HepG2 (cell line): ENCODE results near the gene ARL9. TPM values are rescaled to one million over a fixed set of nuclear protein-coding genes. Genes with fewer than 3 reads are reported as not detected.

ENCODE experiments used
- ATAC-seq: fragments of 200-7000 bp; cut with Tn5 transposase; 3 replicates; pipeline ENCODE4 v1.9.1; 2020; ENCODE audit warnings: mild to moderate bottlenecking, moderate library complexity
- BruUV-seq: library from RNA; stranded (reverse); fragments of 400-500 nt; replicated peaks from 2 replicates; lab custom pipeline; 2021; lab: Mats Ljungman, UMichigan
- CTCF ChIA-PET: fragments of 300-600 bp; formaldehyde crosslinking; extraction: SDS; loops from one replicate; lab custom pipeline; 2021; ENCODE audit warnings: low total read pairs, inconsistent platforms, low intra/inter-chr PET ratio; lab: Yijun Ruan, JAX
- POLR2A ChIA-PET: fragments of 350-600 bp; sonication (Branson Sonifier 250); formaldehyde crosslinking; loops from one replicate; lab custom pipeline; 2020; ENCODE audit warnings: antibody characterized with exemption, inconsistent platforms; lab: Yijun Ruan, JAX
- DNase-seq: peaks from one replicate; pipeline ENCODE4 v3.0.0-alpha.2; 2015; ENCODE audit warnings: low spot score
- FAIRE-seq: peaks from 3 replicates; lab custom pipeline; 2011; peaks lifted over from hg19 to GRCh38; lab: Jason Lieb, UNC
- H2AFZ ChIP-seq: one replicate; pipeline ENCODE4 v1.6.1; 2011; ENCODE audit warnings: low read length, inconsistent platforms
- H3K27ac ChIP-seq: fragments of 300-600 bp; 3 replicates; pipeline ENCODE4 v1.8.0; 2011; ENCODE audit warnings: mixed run types, mild to moderate bottlenecking, mixed read lengths, low read length, inconsistent platforms; ENCODE audit not compliant: insufficient read depth; ENCODE audit errors: extremely low read length
- H3K27me3 ChIP-seq, 2 experiments: fragments of 200-600 bp in 1 of 2; 2 replicates in 1 of 2; 3 replicates in 1 of 2; pipeline versions ENCODE4 v1.6.0 to v1.8.0; 2011; ENCODE audit warnings: low read length in 2 of 2, mild to moderate bottlenecking in 2 of 2, moderate library complexity in 2 of 2, inconsistent platforms in 1 of 2; ENCODE audit not compliant: insufficient read depth in 2 of 2, control insufficient read depth in 1 of 2
- H3K36me3 ChIP-seq, 2 experiments: fragments of 200-600 bp in 1 of 2; replicated peaks in 1 of 2; 2 replicates in 1 of 2; 3 replicates in 1 of 2; pipeline versions ENCODE4 v1.5.1 to v1.8.0; 2011; ENCODE audit warnings: low read length in 2 of 2, inconsistent platforms in 1 of 2; ENCODE audit not compliant: insufficient read depth in 2 of 2, control insufficient read depth in 1 of 2
- H3K4me1 ChIP-seq: 2 replicates; pipeline ENCODE4 v1.5.1; 2012; ENCODE audit warnings: low read length, inconsistent platforms; ENCODE audit not compliant: insufficient read depth
- H3K4me2 ChIP-seq: 2 replicates; pipeline ENCODE4 v1.6.0; 2011; ENCODE audit warnings: low read depth, low read length, inconsistent platforms
- H3K4me3 ChIP-seq, 3 experiments: fragments of 200-600 bp in 1 of 3; sonication (generic), shearing (Covaris generic) in 1 of 3; replicated peaks in 1 of 3; 2 replicates each; pipeline ENCODE4 v1.5.1; 2011 to 2016; ENCODE audit warnings: low read length in 3 of 3, inconsistent platforms in 2 of 3, low read depth in 2 of 3, mild to moderate bottlenecking in 2 of 3, control low read depth in 1 of 3, mixed read lengths in 1 of 3; ENCODE audit not compliant: insufficient read depth in 1 of 3
- H3K79me2 ChIP-seq: one replicate; pipeline ENCODE4 v1.6.1; 2011; ENCODE audit warnings: low read length, inconsistent platforms; ENCODE audit not compliant: insufficient read depth
- H3K9ac ChIP-seq: 2 replicates; pipeline ENCODE4 v1.6.0; 2011; ENCODE audit warnings: mild to moderate bottlenecking, low read depth, low read length, inconsistent platforms; ENCODE audit not compliant: insufficient read depth
- H3K9me3 ChIP-seq: 2 replicates; pipeline ENCODE4 v1.5.1; 2012; ENCODE audit warnings: mild to moderate bottlenecking, low read length
- H4K20me1 ChIP-seq: 2 replicates; pipeline ENCODE4 v1.6.0; 2011; ENCODE audit warnings: inconsistent platforms, mild to moderate bottlenecking, low read length, moderate library complexity; ENCODE audit not compliant: insufficient read depth
- FOXO4 ChIP-seq: sonication (generic); formaldehyde crosslinking; conservative IDR thresholded peaks from 2 replicates; pipeline ENCODE4 v1.8.1; 2023; ENCODE audit warnings: missing genetic modification reagents
- LBX2 ChIP-seq: sonication (generic); formaldehyde crosslinking; IDR thresholded peaks from 2 replicates; pipeline ENCODE4 v1.5.0; 2020; ENCODE audit warnings: missing genetic modification reagents, mild to moderate bottlenecking, borderline replicate concordance
- POLR2AphosphoS5 ChIP-seq: IDR thresholded peaks from 2 replicates; pipeline ENCODE4 v1.6.1; 2012; ENCODE audit warnings: low read depth, low read length
- RBM22 ChIP-seq: fragments of 200-400 bp; formaldehyde crosslinking; optimal IDR thresholded peaks from 2 replicates; pipeline ENCODE3; 2017; ENCODE audit warnings: mild to moderate bottlenecking, low read length, moderate library complexity
- THAP11 ChIP-seq: IDR thresholded peaks from 2 replicates; pipeline ENCODE4 v1.6.1; 2016; ENCODE audit warnings: missing biosample characterization, missing genetic modification reagents
- in situ Hi-C: cut with HindIII; loops from 2 replicates; pipeline ENCODE4 v1.10.0; 2017; ENCODE audit warnings: low pct_unique_long_range_greater_than_20kb; ENCODE audit not compliant: extremely low pct_ligation_motif_present
- intact Hi-C: fragments of 100-400 bp; cut with micrococcal nuclease; formaldehyde crosslinking; loops from one replicate; pipeline ENCODE4 v1.10.0; 2022; ENCODE audit not compliant: unreplicated experiment
- polyA plus RNA-seq, 8 experiments: library from polyadenylated mRNA; depleted of rRNA in 3 of 8; stranded (reverse) in 7 of 8; unstranded in 1 of 8; fragments of >200 nt; fragmentation: Illumina TruSeq in 4 of 8; extraction: Trizol in 4 of 8; gene quantifications; 2 replicates each; pipeline versions ENCODE4 v1.2.1 to v1.2.3, GENCODE V29; 2011 to 2016; ENCODE audit warnings: low read depth in 4 of 8, missing spikeins in 1 of 8, mixed read lengths in 1 of 8; ENCODE audit not compliant: insufficient read depth in 1 of 8
- total RNA-seq, 5 experiments: library from RNA; depleted of rRNA; stranded (reverse); fragments of >200 nt; fragmentation: Illumina TruSeq; extraction: Trizol; gene quantifications; 2 replicates each; pipeline ENCODE4 v1.2.3, GENCODE V29; 2016; ENCODE audit warnings: low read depth in 1 of 5
- TF ChIP-seq, protein P1 (sequence below): IDR thresholded peaks from 2 replicates; pipeline ENCODE4 v1.6.1; 2016; ENCODE audit warnings: missing genetic modification reagents, missing compliant biosample characterization

ARL9 gene
- total and polyA plus RNA-seq, 2 of the 13 experiments (the other 11 are each of a cell fraction or from before 2014, with no cell fraction given), result not detected

- no peak overlapping the region for H2AFZ ChIP-seq
- H3K27me3 ChIP-seq, result no peaks in the 10 kb centered on the region; a peak in 1 of 5 replicates
- H3K4me3 ChIP-seq, result no peak overlapping the region
- POLR2A ChIA-PET, result interaction anchor here (2.1 kb wide), 1 partner anchor 26 kb away, joined by 6 read pairs; the partner anchor contains the start of genes PAICS and PPAT
- no peak overlapping the region for H3K9ac ChIP-seq
- TSS peak; percentile 19 for BruUV-seq
- ATAC-seq, result no peak
- H3K9me3 ChIP-seq, result no peaks in the 10 kb centered on the region
- peaks cover 14% of the 10 kb centered on the region for H3K4me1 ChIP-seq
- peaks cover 23% of the 10 kb centered on the region for H3K79me2 ChIP-seq
- CTCF ChIA-PET, result no interaction called here
- peaks cover 5 to 46% of the 10 kb centered on the region in 2 experiments for H3K36me3 ChIP-seq
- intact Hi-C loops, result no loop called here
- no peak overlapping the region for H3K27ac ChIP-seq
- in situ Hi-C loops, result no loop called here
- H4K20me1 ChIP-seq, result 0 out of 2 replicates have a peak, but pooled peaks cover 6% of the 10 kb centered on the region
- no peak for DNase-seq
- 0 out of 2 replicates have a peak, but pooled peaks have one; percentile 62 for TF ChIP-seq FOXO4 (CRISPR knock-in tag)
- TF ChIP-seq THAP11 (CRISPR knock-in tag), result no peak
- peak; percentile 88 for TF ChIP-seq RBM22
- TF ChIP-seq, protein P1, sequence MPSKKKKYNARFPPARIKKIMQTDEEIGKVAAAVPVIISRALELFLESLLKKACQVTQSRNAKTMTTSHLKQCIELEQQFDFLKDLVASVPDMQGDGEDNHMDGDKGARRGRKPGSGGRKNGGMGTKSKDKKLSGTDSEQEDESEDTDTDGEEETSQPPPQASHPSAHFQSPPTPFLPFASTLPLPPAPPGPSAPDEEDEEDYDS (CRISPR knock-in tag), result no peak
- peak; percentile 16; the same call in 1 of the 2 replicates for TF ChIP-seq POLR2AphosphoS5
- TF ChIP-seq LBX2 (CRISPR knock-in tag), result no peak
- FAIRE-seq, result no peak
- no peak overlapping the region for H3K4me2 ChIP-seq
These were observed 43.4 kb upstream of the ARL9 start for GRCh38 chr4:56462157-56462556.
